H9 (cell line): Measurements from ENCODE around the gene RANBP6. TPM values are rescaled to one million over a fixed set of nuclear protein-coding genes. Genes with fewer than 3 reads are reported as not detected.

Experiments
- DNase-seq: peaks from one replicate; pipeline ENCODE4 v3.0.0-alpha.2; 2017
- H2AFZ ChIP-seq: one replicate; pipeline ENCODE4 v1.6.1; 2013; ENCODE audit warnings: mild to moderate bottlenecking, low read length, control low read depth, moderate library complexity
- H2AK5ac ChIP-seq: 2 replicates; pipeline ENCODE4 v1.6.1; 2013; ENCODE audit warnings: low read length, control low read depth, mixed read lengths; ENCODE audit not compliant: insufficient read length
- H2BK120ac ChIP-seq: one replicate; pipeline ENCODE4 v1.6.1; 2013; ENCODE audit warnings: low read depth, mild to moderate bottlenecking, low read length, control low read depth, inconsistent platforms; ENCODE audit not compliant: poor library complexity, severe bottlenecking
- H2BK12ac ChIP-seq: 2 replicates; pipeline ENCODE4 v1.6.1; 2013; ENCODE audit warnings: low read length, control low read depth, mixed read lengths, low read depth; ENCODE audit not compliant: insufficient read length
- H2BK15ac ChIP-seq: 2 replicates; pipeline ENCODE4 v1.6.1; 2013; ENCODE audit warnings: low read depth, low read length, control low read depth
- H2BK20ac ChIP-seq: one replicate; pipeline ENCODE4 v1.6.1; 2013; ENCODE audit warnings: low read depth, mild to moderate bottlenecking, low read length, control low read depth, inconsistent platforms; ENCODE audit not compliant: poor library complexity, severe bottlenecking
- H2BK5ac ChIP-seq: 2 replicates; pipeline ENCODE4 v1.6.1; 2013; ENCODE audit warnings: low read length, control low read depth, mixed read lengths; ENCODE audit not compliant: insufficient read length
- H3K14ac ChIP-seq: 2 replicates; pipeline ENCODE4 v1.6.1; 2013; ENCODE audit warnings: low read length, control low read depth; ENCODE audit not compliant: insufficient read depth
- H3K18ac ChIP-seq: 2 replicates; pipeline ENCODE4 v1.6.1; 2013; ENCODE audit warnings: low read depth, mild to moderate bottlenecking, mixed read lengths, low read length, control low read depth; ENCODE audit not compliant: insufficient read length
- H3K23ac ChIP-seq: 2 replicates; pipeline ENCODE4 v1.6.1; 2013; ENCODE audit warnings: low read length, control low read depth, mixed read lengths, low read depth; ENCODE audit not compliant: insufficient read length
- H3K23me2 ChIP-seq: 2 replicates; pipeline ENCODE4 v1.6.1; 2013; ENCODE audit warnings: low read depth, mild to moderate bottlenecking, mixed read lengths, low read length, control low read depth; ENCODE audit not compliant: insufficient read length, poor library complexity, severe bottlenecking
- H3K27ac ChIP-seq: 2 replicates; pipeline ENCODE4 v1.5.1; 2013; ENCODE audit warnings: low read length, control low read depth, mixed read lengths, low read depth; ENCODE audit not compliant: insufficient read length
- H3K27me3 ChIP-seq: 2 replicates; pipeline ENCODE4 v1.6.1; 2013; ENCODE audit warnings: low read length, control low read depth, inconsistent platforms; ENCODE audit not compliant: insufficient read depth
- H3K4ac ChIP-seq: 2 replicates; pipeline ENCODE4 v1.6.1; 2013; ENCODE audit warnings: low read depth, mild to moderate bottlenecking, control low read depth, inconsistent platforms, low read length, moderate library complexity
- H3K4me1 ChIP-seq: 2 replicates; pipeline ENCODE4 v1.6.1; 2013; ENCODE audit warnings: low read length, control low read depth, inconsistent platforms; ENCODE audit not compliant: insufficient read depth
- H3K4me2 ChIP-seq: 2 replicates; pipeline ENCODE4 v1.6.1; 2013; ENCODE audit warnings: low read length, control low read depth, mixed read lengths; ENCODE audit not compliant: insufficient read length, insufficient read depth
- H3K56ac ChIP-seq: 2 replicates; pipeline ENCODE4 v1.6.1; 2013; ENCODE audit warnings: low read depth, mild to moderate bottlenecking, mixed read lengths, low read length, control low read depth; ENCODE audit not compliant: insufficient read length
- H3K79me1 ChIP-seq: 2 replicates; pipeline ENCODE4 v1.6.1; 2013; ENCODE audit warnings: low read depth, mild to moderate bottlenecking, moderate library complexity, low read length, control low read depth, inconsistent platforms; ENCODE audit not compliant: insufficient read depth, poor library complexity, severe bottlenecking
- H3K79me2 ChIP-seq: 2 replicates; pipeline ENCODE4 v1.6.1; 2013; ENCODE audit warnings: low read length, control low read depth, inconsistent platforms; ENCODE audit not compliant: insufficient read depth
- H3K9ac ChIP-seq: 2 replicates; pipeline ENCODE4 v1.6.1; 2013; ENCODE audit warnings: low read length, control low read depth, mixed read lengths; ENCODE audit not compliant: insufficient read length; ENCODE audit errors: extremely low read depth
- H3K9me3 ChIP-seq: one replicate; pipeline ENCODE4 v1.6.1; 2013; ENCODE audit warnings: low read depth, low read length, inconsistent platforms; ENCODE audit not compliant: control insufficient read depth
- H3T11ph ChIP-seq: one replicate; pipeline ENCODE4 v1.6.1; 2013; ENCODE audit warnings: mild to moderate bottlenecking, low read length, control low read depth, inconsistent platforms
- H4K20me1 ChIP-seq: one replicate; pipeline ENCODE4 v1.6.1; 2013; ENCODE audit not compliant: control insufficient read depth, insufficient read length, insufficient read depth
- H4K5ac ChIP-seq: 2 replicates; pipeline ENCODE4 v1.6.1; 2013; ENCODE audit warnings: low read depth, mild to moderate bottlenecking, mixed read lengths, low read length, control low read depth; ENCODE audit not compliant: insufficient read length
- H4K8ac ChIP-seq: replicated peaks from 2 replicates; pipeline ENCODE4 v1.6.1; 2013; ENCODE audit warnings: low read length, control low read depth, mixed read lengths, low read depth; ENCODE audit not compliant: insufficient read length
- H4K91ac ChIP-seq: 2 replicates; pipeline ENCODE4 v1.6.1; 2013; ENCODE audit warnings: low read depth, mild to moderate bottlenecking, moderate library complexity, mixed read lengths, low read length, control low read depth; ENCODE audit not compliant: insufficient read length
- H3K27ac Mint-ChIP-seq, 3 experiments: 2 replicates in 2 of 3; 3 replicates in 1 of 3; pipeline ENCODE4 v1.8.0; 2020 to 2021; ENCODE audit warnings: mixed read lengths in 3 of 3, mild to moderate bottlenecking in 1 of 3, moderate library complexity in 1 of 3
- H3K27me3 Mint-ChIP-seq: 2 replicates; pipeline ENCODE4 v1.8.0; 2021; ENCODE audit warnings: low read depth, mild to moderate bottlenecking, moderate library complexity, mixed read lengths
- H3K36me3 Mint-ChIP-seq, 3 experiments: 2 replicates in 2 of 3; 3 replicates in 1 of 3; pipeline ENCODE4 v1.8.0; 2020 to 2021; ENCODE audit warnings: low read depth in 3 of 3, mixed read lengths in 3 of 3; ENCODE audit not compliant: insufficient read depth in 1 of 3
- H3K4me1 Mint-ChIP-seq, 2 experiments: 2 replicates each; pipeline ENCODE4 v1.8.0; 2020; ENCODE audit warnings: mixed read lengths in 2 of 2
- H3K4me3 Mint-ChIP-seq, 2 experiments: 2 replicates in 1 of 2; 3 replicates in 1 of 2; pipeline ENCODE4 v1.8.0; 2020 to 2021; ENCODE audit warnings: mild to moderate bottlenecking in 2 of 2, mixed read lengths in 2 of 2, moderate library complexity in 1 of 2
- H3K9me3 Mint-ChIP-seq, 2 experiments: 2 replicates in 1 of 2; 3 replicates in 1 of 2; pipeline ENCODE4 v1.8.0; 2020; ENCODE audit warnings: mild to moderate bottlenecking in 2 of 2, mixed read lengths in 2 of 2, moderate library complexity in 1 of 2
- CTCF ChIP-seq: fragments of 200-600 bp; sonication (generic); conservative IDR thresholded peaks from 3 replicates; pipeline ENCODE4 v1.8.0; 2021; ENCODE audit warnings: antibody characterized with exemption, mild to moderate bottlenecking
- WGBS: extraction: QIAGEN DNeasy Blood & Tissue Kit; methylation state at CpG from one replicate; pipeline ENCODE4 v1.1.7; 2013; ENCODE audit warnings: missing lambda C conversion rate, low lambda C conversion rate, mixed read lengths; ENCODE audit not compliant: insufficient read length; ENCODE audit errors: extremely low coverage; 5-methylcytosine and 5-hydroxymethylcytosine counted together
- total RNA-seq: library from RNA; stranded (reverse); gene quantifications from 2 replicates; pipeline ENCODE4 v1.2.1, GENCODE V29; 2021

Gene RANBP6
- total RNA-seq, 1 experiment from 2014 or later, result 19.1 TPM

- H2BK5ac ChIP-seq, result no peak overlapping the region
- Mint-ChIP-seq H3K27ac (no peak overlapping the region), H3K36me3 (peaks cover 3 to 13% (median 3%) of the 10 kb centered on the region in 3 experiments; a peak in 5 of 7 replicates), H3K9me3 (no peaks in the 10 kb centered on the region), H3K4me1 (peaks cover 8 to 16% of the 10 kb centered on the region in 2 experiments), H3K27me3 (no peaks in the 10 kb centered on the region), H3K4me3 (no peak overlapping the region)
- no peaks in the 10 kb centered on the region for H4K20me1 ChIP-seq
- H3K4me1 ChIP-seq, result no peaks in the 10 kb centered on the region
- no peak overlapping the region for H4K91ac ChIP-seq
- no peaks in the 10 kb centered on the region for H3K9me3 ChIP-seq
- H2BK12ac ChIP-seq, result no peak overlapping the region
- no CpG with 5 or more reads among the region's 5 CpGs for WGBS
- no peak overlapping the region for H3K14ac ChIP-seq
- no peak for DNase-seq
- no peaks in the 10 kb centered on the region for H3K79me1 ChIP-seq
- H2BK120ac ChIP-seq, result no peak overlapping the region
- H4K5ac ChIP-seq, result no peak overlapping the region
- H3K4ac ChIP-seq, result no peak overlapping the region
- H2BK20ac ChIP-seq, result no peak overlapping the region
- no peak overlapping the region for H4K8ac ChIP-seq
- H3K27ac ChIP-seq, result no peak overlapping the region
- no peaks in the 10 kb centered on the region for H3K23me2 ChIP-seq
- no peak overlapping the region for H2AFZ ChIP-seq
- no peak overlapping the region for H3T11ph ChIP-seq
- no peak overlapping the region for H3K56ac ChIP-seq
- no peaks in the 10 kb centered on the region; the same call in 1 of the 2 replicates for H3K79me2 ChIP-seq
- no peak overlapping the region for H2AK5ac ChIP-seq
- H3K18ac ChIP-seq, result no peak overlapping the region
- no peak overlapping the region for H3K23ac ChIP-seq
- no peak overlapping the region for H3K9ac ChIP-seq
- H3K27me3 ChIP-seq, result no peaks in the 10 kb centered on the region
- TF ChIP-seq CTCF, result no peak
- no peak overlapping the region for H2BK15ac ChIP-seq
- no peak overlapping the region for H3K4me2 ChIP-seq
These were observed 27.2 kb downstream of the RANBP6 start for GRCh38 chr9:5988265-5988664.
